Right forelimb (tissue), 1 donor: ENCODE measurements around the gene PADI2.

Experiments
- DNase-seq: peaks from one replicate; pipeline ENCODE4 v3.0.0-alpha.2; 2018

Gene PADI2

GRCh38 chr1:17137441-17137840 is 18.2 kb upstream of the PADI2 start:
- DNase-seq = no peak

GRCh38 chr1:17136936-17137335 is 17.7 kb upstream of the PADI2 start:
- no peak for DNase-seq

GRCh38 chr1:17136145-17136544 is 16.9 kb upstream of the PADI2 start:
- DNase-seq = no peak

- no peak for DNase-seq
Measured at GRCh38 chr1:17135530-17135929, 16.3 kb upstream of the PADI2 start.

- no peak for DNase-seq
Measured at GRCh38 chr1:17134724-17135123, 15.5 kb upstream of the PADI2 start.

GRCh38 chr1:17134034-17134433 is 14.8 kb upstream of the PADI2 start:
- DNase-seq = no peak

GRCh38 chr1:17130138-17130635 is 10.9 kb upstream of the PADI2 start:
- no peak for DNase-seq

GRCh38 chr1:17128361-17128760 is 9.1 kb upstream of the PADI2 start:
- DNase-seq = no peak

- peak; percentile 92 for DNase-seq
Measured at GRCh38 chr1:17125756-17126237, 6.5 kb upstream of the PADI2 start.

- DNase-seq = no peak
Measured at GRCh38 chr1:17123196-17124045, 4.2 kb upstream of the PADI2 start.

GRCh38 chr1:17122521-17123164 is 3.4 kb upstream of the PADI2 start:
- DNase-seq = no peak

- no peak for DNase-seq
Measured at GRCh38 chr1:17121881-17122280, 2.6 kb upstream of the PADI2 start.

GRCh38 chr1:17120962-17121837 is 1.9 kb upstream of the PADI2 start:
- DNase-seq = no peak

- DNase-seq = no peak
Measured at GRCh38 chr1:17120481-17120877, 1.2 kb upstream of the PADI2 start.

- DNase-seq = no peak
Measured at GRCh38 chr1:17119773-17120480, 676 bp upstream of the PADI2 start.

GRCh38 chr1:17118706-17119075 is 560 bp downstream of the PADI2 start:
- no peak for DNase-seq

- no peak for DNase-seq
Measured at GRCh38 chr1:17118268-17118667, 983 bp downstream of the PADI2 start.

GRCh38 chr1:17117451-17118265 is 1.6 kb downstream of the PADI2 start:
- DNase-seq = no peak

- no peak for DNase-seq
Measured at GRCh38 chr1:17116643-17117042, 2.6 kb downstream of the PADI2 start.

- no peak for DNase-seq
Measured at GRCh38 chr1:17113963-17114362, 5.3 kb downstream of the PADI2 start.

GRCh38 chr1:17112496-17113236 is 6.6 kb downstream of the PADI2 start:
- no peak for DNase-seq
